Peyer's patch (tissue), 4 donors: ENCODE data around the gene DLAT. TPM values are rescaled to one million over a fixed set of nuclear protein-coding genes. Genes with fewer than 3 reads are reported as not detected.
"Not testable (repeated sequence)": the region's sequence is repeated elsewhere in the genome, so short reads cannot be mapped to it uniquely, and the experiment has no call there.

Source experiments
- DNase-seq, 3 donors: peaks; one replicate each; pipeline ENCODE4 v3.0.0-alpha.2; 2017 to 2019
- H3K27ac ChIP-seq, 4 donors: fragments of 200-600 bp; sonication (generic); one replicate each; pipeline ENCODE4 v1.5.1; 2016 to 2019
- H3K27me3 ChIP-seq, 2 donors: fragments of 200-600 bp; sonication (generic); one replicate each; pipeline ENCODE4 v1.5.1; 2019
- H3K36me3 ChIP-seq, 3 donors: fragments of 200-600 bp; sonication (generic); one replicate each; pipeline ENCODE4 v1.5.1; 2016 to 2019
- H3K4me1 ChIP-seq, 4 donors: fragments of 200-600 bp; sonication (generic); one replicate each; pipeline ENCODE4 v1.5.1; 2016 to 2019
- H3K4me3 ChIP-seq, 4 donors: fragments of 200-600 bp; sonication (generic); 1 replicate in 3 of 4; 2 replicates in 1 of 4; pipeline ENCODE4 v1.5.1; 2016 to 2019; ENCODE audit warnings: mild to moderate bottlenecking in 1 of 4
- H3K9me3 ChIP-seq, 4 donors: fragments of 200-600 bp; sonication (generic); one replicate each; pipeline ENCODE4 v1.5.1; 2016 to 2019; ENCODE audit warnings: mild to moderate bottlenecking in 1 of 4
- POLR2A ChIP-seq, 2 donors: fragments of 450-650 bp; IDR thresholded peaks; one replicate each; pipeline ENCODE4 v1.5.1; 2017; ENCODE audit warnings: antibody characterized with exemption in 2 of 2, mild to moderate bottlenecking in 2 of 2, moderate library complexity in 2 of 2
- total RNA-seq, 4 donors: library from RNA; depleted of rRNA; stranded (reverse); fragments of >200 nt; gene quantifications; one replicate each; pipeline ENCODE4 v1.1.0, GENCODE V29; 2016
- TF ChIP-seq, protein P1 (sequence below), 6 experiments: fragments of 450-650 bp in 4 of 6; fragments of 200-600 bp in 2 of 6; sonication (generic) in 1 of 6; IDR thresholded peaks; one replicate each; pipeline ENCODE4 v1.5.1; 2017 to 2019; ENCODE audit warnings: antibody characterized with exemption in 6 of 6, mild to moderate bottlenecking in 3 of 6, moderate library complexity in 1 of 6

The DLAT gene
- total RNA-seq, 4 donors from 2014 or later: 23.2 to 28.6 (median 27.0) TPM

GRCh38 chr11:112002491-112003216, 22.6 kb upstream of the DLAT start:
- no peak overlapping the region for H3K4me3 ChIP-seq
- H3K36me3 ChIP-seq: peaks cover 0 to 29% (median 0%) of the 10 kb centered on the region in 3 donors
- no peak for DNase-seq
- no peaks in the 10 kb centered on the region for H3K9me3 ChIP-seq
- no peaks in the 10 kb centered on the region for H3K27me3 ChIP-seq
- H3K4me1 ChIP-seq: no peaks in the 10 kb centered on the region
- no peak overlapping the region for H3K27ac ChIP-seq
- TF ChIP-seq, protein P1, sequence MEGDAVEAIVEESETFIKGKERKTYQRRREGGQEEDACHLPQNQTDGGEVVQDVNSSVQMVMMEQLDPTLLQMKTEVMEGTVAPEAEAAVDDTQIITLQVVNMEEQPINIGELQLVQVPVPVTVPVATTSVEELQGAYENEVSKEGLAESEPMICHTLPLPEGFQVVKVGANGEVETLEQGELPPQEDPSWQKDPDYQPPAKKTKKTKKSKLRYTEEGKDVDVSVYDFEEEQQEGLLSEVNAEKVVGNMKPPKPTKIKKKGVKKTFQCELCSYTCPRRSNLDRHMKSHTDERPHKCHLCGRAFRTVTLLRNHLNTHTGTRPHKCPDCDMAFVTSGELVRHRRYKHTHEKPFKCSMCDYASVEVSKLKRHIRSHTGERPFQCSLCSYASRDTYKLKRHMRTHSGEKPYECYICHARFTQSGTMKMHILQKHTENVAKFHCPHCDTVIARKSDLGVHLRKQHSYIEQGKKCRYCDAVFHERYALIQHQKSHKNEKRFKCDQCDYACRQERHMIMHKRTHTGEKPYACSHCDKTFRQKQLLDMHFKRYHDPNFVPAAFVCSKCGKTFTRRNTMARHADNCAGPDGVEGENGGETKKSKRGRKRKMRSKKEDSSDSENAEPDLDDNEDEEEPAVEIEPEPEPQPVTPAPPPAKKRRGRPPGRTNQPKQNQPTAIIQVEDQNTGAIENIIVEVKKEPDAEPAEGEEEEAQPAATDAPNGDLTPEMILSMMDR (IDR thresholded peaks at IDR 0.05): no peak
- no peak for TF ChIP-seq POLR2A (IDR thresholded peaks at IDR 0.05)

- Histone ChIP-seq H3K4me1 (no peaks in the 10 kb centered on the region), H3K27ac (no peak overlapping the region), H3K9me3 (no peaks in the 10 kb centered on the region), H3K27me3 (no peaks in the 10 kb centered on the region), H3K4me3 (no peak overlapping the region), H3K36me3 (peaks cover 0 to 12% (median 0%) of the 10 kb centered on the region in 3 donors)
- DNase-seq: peak in 1 of 3 donors; percentile 52
- TF ChIP-seq POLR2A (IDR thresholded peaks at IDR 0.05): no peak
- TF ChIP-seq, protein P1 (IDR thresholded peaks at IDR 0.05): peak in 4 of 6 experiments; percentile 18 to 38 (median 20)
Measured at GRCh38 chr11:112004389-112004788, 20.8 kb upstream of the DLAT start.

DNA sequence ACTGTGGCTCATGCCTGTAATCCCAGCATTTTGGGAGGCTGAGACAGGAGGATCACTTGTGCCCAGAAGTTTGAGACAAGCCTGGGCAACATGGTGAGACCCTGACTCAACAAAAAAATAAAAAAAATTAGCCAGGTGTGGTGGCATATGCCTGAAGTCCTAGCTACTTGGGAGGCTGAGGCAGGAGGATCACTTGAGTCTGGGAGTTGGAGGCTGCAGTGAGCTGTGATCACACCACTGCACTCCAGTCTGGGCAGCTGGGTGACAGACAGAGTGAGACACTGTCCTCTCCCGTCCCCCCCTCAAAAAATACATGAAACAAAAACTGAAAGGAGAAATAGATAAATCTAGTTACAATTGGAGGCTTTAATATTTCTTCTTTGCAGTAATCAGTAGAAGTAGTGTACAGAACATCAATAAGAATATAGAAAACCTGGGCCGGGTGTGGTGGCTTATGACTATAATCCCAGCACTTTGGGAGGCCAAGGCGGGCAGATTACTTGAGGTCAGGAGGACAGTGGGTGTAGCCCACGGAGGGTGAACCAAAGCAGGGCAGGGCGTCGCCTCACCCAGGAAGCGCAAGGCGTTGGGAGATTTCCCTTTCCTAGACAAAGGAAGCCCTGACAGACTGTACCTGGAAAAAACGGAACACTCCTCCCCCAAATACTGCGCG, 19.6 kb upstream of the DLAT start:
- no peak for TF ChIP-seq POLR2A (IDR thresholded peaks at IDR 0.05)
- TF ChIP-seq, protein P1 (IDR thresholded peaks at IDR 0.05): no peak
- Histone ChIP-seq H3K9me3 (no peaks in the 10 kb centered on the region), H3K27me3 (no peaks in the 10 kb centered on the region), H3K4me3 (peak overlapping the region in 1 of 4 donors; percentile 20), H3K27ac (peak overlapping the region in 1 of 4 donors; percentile 58), H3K36me3 (peaks cover 0 to 8% (median 0%) of the 10 kb centered on the region in 3 donors), H3K4me1 (no peaks in the 10 kb centered on the region)
- DNase-seq: peak in 2 of 3 donors; percentile 60 to 79

GRCh38 chr11:112006095-112006441, 19.1 kb upstream of the DLAT start:
- peak overlapping the region in 1 of 4 donors; percentile 58 for H3K27ac ChIP-seq
- H3K27me3 ChIP-seq, H3K36me3 ChIP-seq, H3K4me1 ChIP-seq, H3K9me3 ChIP-seq: not testable (repeated sequence)
- peak in 2 of 3 donors; percentile 51 to 54 for DNase-seq
- H3K4me3 ChIP-seq: peak overlapping the region in 1 of 4 donors; percentile 20

GRCh38 chr11:112011451-112011850, 13.8 kb upstream of the DLAT start:
- not testable (repeated sequence) for H3K4me1 ChIP-seq, H3K9me3 ChIP-seq, H3K27me3 ChIP-seq, H3K27ac ChIP-seq, H3K36me3 ChIP-seq, DNase-seq, H3K4me3 ChIP-seq

GRCh38 chr11:112012874-112013273, 12.3 kb upstream of the DLAT start:
- Histone ChIP-seq H3K27ac (no peak overlapping the region), H3K4me1 (peaks cover 0 to 6% (median 0%) of the 10 kb centered on the region in 4 donors), H3K9me3 (no peaks in the 10 kb centered on the region), H3K36me3 (no peaks in the 10 kb centered on the region), H3K27me3 (no peaks in the 10 kb centered on the region), H3K4me3 (no peak overlapping the region)
- no peak for DNase-seq
- TF ChIP-seq, protein P1 (IDR thresholded peaks at IDR 0.05): no peak
- no peak for TF ChIP-seq POLR2A (IDR thresholded peaks at IDR 0.05)
